Activated CD4-positive, alpha-beta T cell treated with anti-CD3 and anti-CD28 coated beads, Interleukin-2, amount 10 ng/mL, durations not matched to agents 7 days and 5 days (primary cell): ENCODE results near the gene FAM200A. TPM values are rescaled to one million over a fixed set of nuclear protein-coding genes. Genes with fewer than 3 reads are reported as not detected.
"Not testable (repeated sequence)": the region's sequence is repeated elsewhere in the genome, so short reads cannot be mapped to it uniquely, and the experiment has no call there.

Experiments used
- CTCF ChIA-PET: fragments of 350-600 bp; sonication (Branson Sonifier 250); formaldehyde crosslinking; loops from one replicate; lab custom pipeline; 2021; ENCODE audit warnings: antibody characterized with exemption; lab: Charles Lee
- POLR2A ChIA-PET: fragments of 350-600 bp; sonication (Branson Sonifier 250); formaldehyde crosslinking; loops from one replicate; lab custom pipeline; 2021; ENCODE audit warnings: antibody characterized with exemption; lab: Charles Lee
- DNase-seq: peaks from one replicate; pipeline ENCODE4 v3.0.0-alpha.2; 2020
- H3K27ac Mint-ChIP-seq: one replicate; pipeline ENCODE4 v1.8.0; 2021; ENCODE audit warnings: mild to moderate bottlenecking, moderate library complexity, mixed read lengths
- H3K27me3 Mint-ChIP-seq: one replicate; pipeline ENCODE4 v1.8.0; 2021; ENCODE audit warnings: mixed read lengths
- H3K36me3 Mint-ChIP-seq: one replicate; pipeline ENCODE4 v1.8.0; 2021; ENCODE audit warnings: low read depth, mixed read lengths
- H3K4me1 Mint-ChIP-seq: one replicate; pipeline ENCODE4 v1.8.0; 2021; ENCODE audit warnings: mixed read lengths
- H3K4me3 Mint-ChIP-seq: one replicate; pipeline ENCODE4 v1.8.0; 2021; ENCODE audit warnings: mild to moderate bottlenecking, moderate library complexity, mixed read lengths
- H3K9me3 Mint-ChIP-seq: one replicate; pipeline ENCODE4 v1.8.0; 2021; ENCODE audit warnings: mixed read lengths
- total RNA-seq, 2 experiments: library from RNA; stranded (reverse); gene quantifications; one replicate each; pipeline ENCODE4 v1.2.3, GENCODE V29; 2021

FAM200A gene
- total RNA-seq, 2 experiments from 2014 or later, result 4.9 to 5.4 TPM

DNA sequence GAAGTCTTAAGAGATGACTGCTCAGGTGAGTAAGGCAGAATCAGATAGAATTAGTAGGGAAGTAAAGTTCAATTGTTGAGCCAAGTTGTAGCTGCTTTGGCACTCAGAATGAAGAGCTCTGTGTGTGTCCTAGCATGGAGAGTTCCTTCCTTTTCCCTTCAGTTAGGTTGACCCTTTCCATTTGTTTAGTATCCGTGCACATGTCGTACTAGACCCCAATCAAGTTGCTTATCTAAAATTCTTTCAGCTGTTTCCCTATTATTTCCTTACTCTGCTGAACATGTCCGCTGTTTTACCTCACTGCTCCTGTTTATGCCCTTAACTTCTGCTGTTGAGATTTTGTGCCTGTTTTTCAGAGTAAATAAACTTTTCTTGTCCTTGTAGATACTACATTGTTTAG lies 19.9 kb upstream of the FAM200A start:
- no peak for DNase-seq
- ChIA-PET POLR2A (no interaction called here), CTCF (interaction anchor here (1.1 kb wide), 1 partner anchor 9 kb away, joined by 3 read pairs; no protein-coding TSS in a partner anchor)
- Mint-ChIP-seq H3K4me3 (no peak overlapping the region), H3K36me3 (peaks cover 49% of the 10 kb centered on the region), H3K27ac (no peak overlapping the region), H3K27me3 (no peaks in the 10 kb centered on the region), H3K4me1 (peaks cover 2% of the 10 kb centered on the region), H3K9me3 (no peaks in the 10 kb centered on the region)

DNA sequence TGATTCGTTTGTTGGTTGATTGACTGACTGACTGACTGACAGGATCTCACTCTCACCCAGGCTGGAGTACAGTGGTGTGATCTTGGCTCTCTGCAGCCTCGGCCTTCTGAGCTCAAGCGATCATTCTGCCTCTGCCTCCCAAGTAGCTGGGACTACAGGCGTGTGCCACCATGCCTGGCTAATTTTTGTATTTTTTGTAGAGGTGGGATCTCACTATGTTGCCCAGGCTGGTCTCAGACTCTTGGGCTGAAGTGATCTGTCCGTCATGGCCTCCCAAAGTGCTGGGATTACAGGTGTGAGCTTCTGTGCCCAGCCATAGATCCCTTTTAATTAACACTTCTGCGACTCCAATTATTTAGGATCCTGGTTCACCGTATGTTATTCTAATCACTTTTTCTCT lies 16.9 kb upstream of the FAM200A start:
- H3K36me3 Mint-ChIP-seq, result peaks cover 61% of the 10 kb centered on the region
- H3K4me3 Mint-ChIP-seq, DNase-seq, H3K9me3 Mint-ChIP-seq, H3K27me3 Mint-ChIP-seq, H3K4me1 Mint-ChIP-seq, CTCF ChIA-PET, POLR2A ChIA-PET, H3K27ac Mint-ChIP-seq: not testable (repeated sequence)

DNA sequence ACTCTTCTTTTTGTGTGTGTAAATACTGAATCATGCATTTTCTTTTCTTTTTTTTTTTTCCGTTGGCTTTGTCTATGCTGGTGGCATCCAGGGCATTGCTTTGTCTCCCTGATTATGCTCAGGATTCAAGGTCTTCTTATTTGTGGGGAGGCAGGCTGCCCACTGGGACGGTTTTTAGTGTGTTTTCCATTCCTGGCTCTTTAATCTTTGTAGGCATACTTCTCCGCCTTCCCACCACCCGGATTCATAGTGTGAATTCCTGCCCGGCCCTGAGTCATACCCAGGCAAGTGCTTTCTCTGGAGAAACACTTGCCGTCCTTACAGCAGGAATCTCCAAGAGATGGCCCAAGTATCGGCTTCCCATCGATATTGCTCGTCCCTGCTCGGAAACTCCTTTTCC lies 11.7 kb upstream of the FAM200A start:
- no peak overlapping the region for H3K4me3 Mint-ChIP-seq
- ChIA-PET POLR2A (no interaction called here), CTCF (no interaction called here)
- DNase-seq, result no peak
- H3K36me3 Mint-ChIP-seq, result peaks cover 55% of the 10 kb centered on the region
- H3K4me1 Mint-ChIP-seq, result peaks cover 38% of the 10 kb centered on the region
- no peaks in the 10 kb centered on the region for H3K27me3 Mint-ChIP-seq
- no peaks in the 10 kb centered on the region for H3K9me3 Mint-ChIP-seq
- H3K27ac Mint-ChIP-seq, result no peak overlapping the region

DNA sequence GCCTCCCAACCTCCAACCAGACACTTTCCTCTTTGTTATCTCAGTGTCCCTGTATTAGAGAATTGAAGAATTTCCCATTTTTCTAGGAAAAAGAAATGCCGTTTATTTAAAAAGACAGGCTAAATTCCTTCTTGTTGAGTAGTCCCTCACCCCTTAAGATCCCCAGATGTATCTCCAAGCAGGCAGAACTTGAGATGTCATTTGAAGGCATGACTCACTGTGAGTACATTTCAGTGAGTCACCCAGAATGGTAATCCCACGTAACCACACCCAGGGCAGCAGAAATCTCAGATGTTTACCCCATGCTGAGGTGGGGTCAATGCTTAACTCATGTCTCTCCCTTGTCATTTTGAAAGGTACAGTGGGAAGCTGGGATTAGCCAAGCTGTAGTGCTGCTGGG lies 10.9 kb upstream of the FAM200A start:
- POLR2A ChIA-PET, result no interaction called here
- DNase-seq, result peak; percentile 17
- peaks cover 38% of the 10 kb centered on the region for H3K4me1 Mint-ChIP-seq
- CTCF ChIA-PET, result no interaction called here
- H3K27ac Mint-ChIP-seq, result peak overlapping the region; percentile 60
- no peak overlapping the region for H3K4me3 Mint-ChIP-seq
- no peaks in the 10 kb centered on the region for H3K27me3 Mint-ChIP-seq
- H3K36me3 Mint-ChIP-seq, result peaks cover 58% of the 10 kb centered on the region
- no peaks in the 10 kb centered on the region for H3K9me3 Mint-ChIP-seq

DNA sequence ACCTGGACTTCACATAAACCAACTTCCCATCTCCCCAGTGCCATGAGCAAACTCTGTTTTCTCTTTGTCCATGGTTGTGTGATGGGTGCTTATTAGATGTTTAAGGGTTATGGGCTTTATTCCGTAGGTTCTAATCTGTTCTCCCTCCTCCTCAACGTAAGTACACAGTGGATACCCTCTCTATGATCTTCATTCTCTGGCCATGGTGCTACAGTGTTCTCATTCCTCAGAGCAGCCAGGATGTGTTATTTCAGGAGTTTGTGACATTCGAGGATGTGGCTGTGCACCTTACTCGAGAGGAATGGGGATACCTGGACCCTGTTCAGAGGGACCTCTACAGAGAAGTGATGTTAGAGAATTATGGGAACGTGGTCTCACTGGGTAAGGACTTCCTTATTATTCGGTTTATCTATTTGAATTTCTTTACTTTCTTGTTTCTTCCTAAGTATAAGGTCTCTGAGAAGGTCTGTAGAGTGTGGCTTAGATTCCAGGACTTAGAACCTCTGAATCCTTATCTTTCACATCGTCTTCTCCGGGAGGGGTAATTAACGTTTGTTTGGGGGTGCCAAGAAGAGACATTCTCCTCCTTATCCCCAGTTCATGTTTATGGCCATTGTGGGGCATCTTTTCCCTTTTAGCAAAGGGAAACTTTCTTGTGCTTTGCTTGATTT lies 10.3 kb upstream of the FAM200A start:
- CTCF ChIA-PET, result interaction anchor here (1.0 kb wide), 1 partner anchor 9 kb away, joined by 3 read pairs; no protein-coding TSS in a partner anchor
- POLR2A ChIA-PET, result no interaction called here
- H3K9me3 Mint-ChIP-seq, result no peaks in the 10 kb centered on the region
- H3K4me3 Mint-ChIP-seq, result no peak overlapping the region
- no peaks in the 10 kb centered on the region for H3K27me3 Mint-ChIP-seq
- H3K36me3 Mint-ChIP-seq, result peaks cover 61% of the 10 kb centered on the region
- DNase-seq, result no peak
- peaks cover 40% of the 10 kb centered on the region for H3K4me1 Mint-ChIP-seq
- no peak overlapping the region for H3K27ac Mint-ChIP-seq

DNA sequence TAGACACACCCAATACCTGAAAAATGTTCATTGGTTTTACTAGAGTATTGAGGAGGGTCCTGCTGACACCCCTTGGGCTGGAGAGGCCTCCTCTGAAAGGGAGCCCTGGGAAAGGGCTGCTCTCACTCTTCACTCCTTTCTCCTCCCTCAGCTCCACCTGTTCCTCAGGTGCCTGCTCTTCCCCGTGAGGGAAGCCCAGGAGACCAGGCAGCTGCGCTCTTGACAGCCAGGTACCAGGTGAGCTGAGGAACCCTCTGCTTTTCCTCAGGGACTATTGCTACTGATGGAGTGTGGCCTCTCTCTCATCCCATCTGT lies 9.8 kb upstream of the FAM200A start:
- POLR2A ChIA-PET, result no interaction called here
- Mint-ChIP-seq H3K27ac (no peak overlapping the region), H3K4me1 (peaks cover 45% of the 10 kb centered on the region), H3K9me3 (no peaks in the 10 kb centered on the region), H3K36me3 (peaks cover 67% of the 10 kb centered on the region), H3K27me3 (no peaks in the 10 kb centered on the region), H3K4me3 (no peak overlapping the region)
- DNase-seq, result no peak
- CTCF ChIA-PET, result interaction anchor here (1.0 kb wide), 1 partner anchor 9 kb away, joined by 3 read pairs; no protein-coding TSS in a partner anchor

DNA sequence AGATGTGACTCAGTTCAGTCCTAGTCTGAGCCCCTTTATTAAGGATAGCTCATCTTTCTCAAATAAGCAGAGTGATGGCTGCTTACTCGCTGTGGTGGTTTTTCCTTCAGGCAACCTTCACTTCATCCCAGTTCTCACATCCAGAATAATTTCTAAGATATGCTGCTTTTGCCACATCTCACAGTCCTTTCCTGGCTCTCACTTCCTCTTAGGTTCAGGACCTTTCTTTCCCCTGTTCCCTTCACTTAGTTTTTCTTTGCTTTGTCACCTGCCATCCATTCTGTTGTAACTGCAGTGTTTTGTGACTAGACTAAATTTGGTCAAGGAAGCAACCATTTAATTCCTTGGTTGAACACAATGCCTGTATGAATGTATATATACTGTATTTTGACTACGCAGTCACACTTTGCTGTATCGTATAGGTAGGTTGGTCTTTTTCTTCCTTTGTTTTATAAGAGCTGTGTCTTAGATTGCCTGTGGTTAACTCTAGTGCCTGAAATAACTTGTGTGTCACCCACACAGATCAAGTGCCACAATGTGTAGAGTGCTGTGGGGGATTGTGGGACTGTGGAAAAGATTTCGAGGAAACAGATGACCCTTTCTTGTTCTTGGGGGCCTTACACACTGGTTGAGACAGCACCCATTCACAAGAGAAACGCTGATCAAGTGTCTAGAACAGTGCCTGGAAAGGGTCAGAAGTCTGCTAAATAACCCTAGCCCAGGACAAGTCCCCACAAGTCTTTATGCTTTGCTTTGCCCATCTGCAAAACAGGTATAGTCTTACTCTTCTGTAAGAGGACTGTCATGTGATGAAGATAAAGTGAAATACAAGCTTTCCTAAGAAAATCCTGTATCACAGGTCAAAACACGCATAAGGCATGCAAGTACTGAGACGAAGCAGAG lies 9.2 kb upstream of the FAM200A start:
- Mint-ChIP-seq H3K4me1 (peaks cover 49% of the 10 kb centered on the region), H3K27ac (peak overlapping the region; percentile 79), H3K9me3 (no peaks in the 10 kb centered on the region), H3K27me3 (no peaks in the 10 kb centered on the region), H3K4me3 (peak overlapping the region; percentile 90), H3K36me3 (peaks cover 66% of the 10 kb centered on the region)
- POLR2A ChIA-PET, result no interaction called here
- DNase-seq, result no peak
- CTCF ChIA-PET, result interaction anchor here (1.0 kb wide), 1 partner anchor 10 kb away, joined by 3 read pairs; no protein-coding TSS in a partner anchor

DNA sequence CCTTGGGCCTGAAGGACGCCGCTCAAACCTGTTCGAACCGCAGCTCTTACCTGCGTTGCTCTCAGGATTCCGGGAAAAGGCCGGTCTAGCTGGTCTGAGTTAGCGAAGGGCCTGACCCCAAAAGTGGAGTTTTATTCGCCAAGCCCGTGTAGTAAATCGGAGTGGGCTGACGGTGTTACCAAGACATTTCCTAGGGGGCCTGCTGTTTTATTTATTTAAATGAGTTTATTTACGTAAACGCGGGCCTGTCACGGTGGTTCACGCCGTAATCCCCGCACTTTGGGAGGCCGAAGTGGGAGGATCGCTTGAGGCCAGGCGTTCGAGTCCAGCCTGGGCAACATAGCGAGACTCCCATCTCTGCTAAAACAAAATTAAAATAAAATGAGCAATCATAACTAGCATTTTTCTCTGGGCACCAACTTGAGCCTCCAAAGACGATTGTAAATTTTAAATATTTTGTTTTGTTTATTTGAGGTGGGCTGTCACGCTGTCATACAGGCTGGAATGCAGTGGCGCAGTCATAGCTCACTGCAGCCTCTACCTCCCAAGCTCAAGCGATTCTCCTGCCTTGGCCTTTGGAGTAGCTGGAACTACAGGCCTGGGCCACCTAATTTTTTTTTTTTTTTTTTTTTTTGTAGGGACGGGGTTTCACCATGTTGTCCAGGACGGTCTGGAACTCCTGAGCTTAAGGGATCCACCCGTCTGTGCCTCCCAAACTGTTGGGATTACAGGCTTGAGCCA lies 7.4 kb upstream of the FAM200A start:
- CTCF ChIA-PET, result interaction anchor here (0.5 to 1.3 kb wide), 7 partner anchors 12 to 318 kb away, joined by 3 to 6 read pairs (median 3); partner anchors contain the start of gene ZKSCAN5
- DNase-seq, result no peak
- POLR2A ChIA-PET, result no interaction called here
- peaks cover 58% of the 10 kb centered on the region for H3K4me1 Mint-ChIP-seq
- peak overlapping the region; percentile 99 for H3K27ac Mint-ChIP-seq
- H3K4me3 Mint-ChIP-seq, result peak overlapping the region; percentile 90
- peaks cover 65% of the 10 kb centered on the region for H3K36me3 Mint-ChIP-seq
- H3K27me3 Mint-ChIP-seq, result no peaks in the 10 kb centered on the region
- no peaks in the 10 kb centered on the region for H3K9me3 Mint-ChIP-seq

DNA sequence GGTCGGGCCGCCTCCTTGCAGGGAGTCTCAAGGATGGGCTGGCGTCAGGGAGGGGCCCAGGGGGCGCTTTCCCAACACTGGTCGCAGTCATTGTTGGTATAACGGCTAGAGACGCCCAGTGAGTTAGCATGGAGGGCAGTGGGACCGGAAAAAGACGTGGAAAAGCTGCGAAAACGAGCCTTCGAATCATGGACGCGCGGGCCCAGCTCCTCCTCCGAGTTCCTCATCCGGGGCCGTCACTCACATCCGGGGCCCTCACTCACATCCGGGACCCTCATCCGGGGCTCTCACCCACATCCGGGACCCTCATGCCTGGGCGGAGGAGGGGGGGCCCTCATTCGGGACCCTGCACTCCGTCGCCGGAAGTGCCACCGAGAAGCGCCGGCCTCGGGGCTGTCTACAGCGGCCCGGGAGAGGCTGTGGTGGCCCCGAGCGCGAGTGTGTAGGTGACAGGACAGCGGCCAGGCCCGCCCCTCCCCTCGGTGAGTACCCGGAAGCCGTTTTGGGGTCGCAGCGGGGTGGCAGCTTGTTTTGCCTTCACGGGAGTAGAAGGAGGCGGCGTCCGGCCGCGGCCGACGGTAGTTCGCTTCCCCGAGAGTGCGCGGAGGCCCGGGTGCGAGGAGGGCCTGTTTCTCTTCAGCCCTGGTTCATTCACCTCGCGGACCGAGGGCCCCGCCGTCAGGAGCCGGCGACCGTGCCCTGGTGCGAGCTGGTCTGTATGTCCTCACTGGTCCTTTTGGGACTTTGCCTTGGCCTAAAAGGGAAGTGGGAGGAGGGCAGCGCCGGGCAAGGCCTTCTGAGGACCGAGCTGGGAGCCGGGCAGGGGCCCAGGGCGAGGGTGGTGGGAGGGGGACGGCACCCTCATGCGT lies 6.6 kb upstream of the FAM200A start, which contains the start of gene ZNF655:
ZNF655 (plus strand) TSS at position 337 of the 869 bp plus-strand sequence. CDS start 1,918 bp downstream, outside the sequence.
- peaks cover 51% of the 10 kb centered on the region for H3K4me1 Mint-ChIP-seq
- peak; percentile 91 for DNase-seq

DNA sequence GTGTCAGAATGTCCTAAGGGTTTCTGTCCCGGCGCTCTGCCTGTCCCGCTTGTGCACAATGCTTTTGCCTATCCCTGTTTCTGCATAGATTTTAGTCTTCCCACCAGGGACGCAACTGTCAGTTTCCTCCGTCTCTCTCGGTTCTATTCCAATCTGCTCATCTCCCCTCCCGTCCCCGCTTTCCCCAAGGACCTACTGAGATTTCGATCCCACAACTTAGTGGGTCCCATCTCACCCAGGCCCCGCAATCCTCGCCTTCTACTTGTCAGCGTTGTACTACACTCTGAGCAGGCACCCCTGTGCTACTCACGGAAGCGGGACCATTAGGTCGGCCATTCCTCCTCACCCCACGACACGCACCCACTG lies 6.0 kb upstream of the FAM200A start:
- no peak for DNase-seq
- Mint-ChIP-seq H3K27ac (peak overlapping the region; percentile 99), H3K36me3 (peaks cover 66% of the 10 kb centered on the region), H3K4me3 (peak overlapping the region; percentile 90), H3K9me3 (no peaks in the 10 kb centered on the region), H3K27me3 (no peaks in the 10 kb centered on the region), H3K4me1 (peaks cover 54% of the 10 kb centered on the region)
- ChIA-PET CTCF (interaction anchor here (0.5 to 1.4 kb wide), 6 partner anchors 12 to 320 kb away, joined by 3 to 6 read pairs (median 3); partner anchors contain the start of gene ZKSCAN5), POLR2A (interaction anchor here (0.7 to 1.2 kb wide), 3 partner anchors 58 to 82 kb away, joined by 3 to 4 read pairs (median 3); partner anchors contain the start of gene ZNF394)

More for the DNA sequence above, 6.6 kb upstream of the FAM200A start, which contains the start of gene ZNF655:
- Mint-ChIP-seq H3K27ac (peak within 1 kb of the TSS; percentile 99), H3K36me3 (peaks cover 63% of the 10 kb centered on the region), H3K9me3 (no peaks in the 10 kb centered on the region), H3K4me3 (peak within 1 kb of the TSS; percentile 90), H3K27me3 (no peaks in the 10 kb centered on the region)
- ChIA-PET CTCF (interaction anchor here (0.5 to 1.4 kb wide), 8 partner anchors 13 to 1277 kb away, joined by 3 to 6 read pairs (median 3); partner anchors contain the start of gene ZKSCAN5), POLR2A (interaction anchor here (0.7 to 1.0 kb wide), 2 partner anchors 59 to 82 kb away, joined by 3 to 4 read pairs; partner anchors contain the start of gene ZNF394)

DNA sequence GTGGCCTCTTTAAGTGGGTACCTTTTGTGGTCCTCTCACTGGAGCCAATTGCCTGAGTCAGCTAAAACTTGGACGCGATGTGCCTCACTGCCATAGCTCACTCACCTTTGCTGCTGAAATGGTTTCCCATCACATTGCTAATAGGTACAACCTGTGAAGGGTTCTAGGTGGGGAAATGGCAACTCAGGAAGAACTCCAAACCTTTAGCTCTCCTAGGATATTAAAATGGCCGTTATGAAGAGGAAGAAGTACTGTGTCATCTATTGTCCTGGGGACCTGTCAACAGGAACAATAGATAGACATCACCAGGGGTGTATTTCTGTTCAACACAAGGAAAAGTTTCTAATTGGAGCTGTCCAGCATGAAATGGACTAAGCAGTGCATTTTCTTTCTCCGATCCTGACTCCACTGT lies 5.3 kb upstream of the FAM200A start:
- ChIA-PET CTCF (interaction anchor here (0.7 to 2.2 kb wide), 5 partner anchors 18 to 84 kb away, joined by 3 to 6 read pairs (median 3); no protein-coding TSS in a partner anchor), POLR2A (interaction anchor here (0.6 to 1.2 kb wide), 2 partner anchors 57 to 199 kb away, joined by 3 read pairs; partner anchors contain the start of gene ZNF394)
- peaks cover 58% of the 10 kb centered on the region for H3K36me3 Mint-ChIP-seq
- no peaks in the 10 kb centered on the region for H3K27me3 Mint-ChIP-seq
- H3K4me1 Mint-ChIP-seq, result peaks cover 53% of the 10 kb centered on the region
- H3K4me3 Mint-ChIP-seq, result peak overlapping the region; percentile 90
- peak overlapping the region; percentile 99 for H3K27ac Mint-ChIP-seq
- H3K9me3 Mint-ChIP-seq, result no peaks in the 10 kb centered on the region
- no peak for DNase-seq
